PC-9 (cell line): ENCODE results near the gene GPATCH2L.

ENCODE experiments used
- CTCF ChIP-seq: fragments of 200-600 bp; sonication (generic); conservative IDR thresholded peaks from 2 replicates; pipeline ENCODE4 v1.6.1; 2017; ENCODE audit warnings: mixed run types, antibody characterized with exemption, mild to moderate bottlenecking, moderate library complexity
- EZH2 ChIP-seq: fragments of 200-600 bp; sonication (generic); IDR thresholded peaks from 2 replicates; pipeline ENCODE4 v1.8.0; 2017; ENCODE audit warnings: antibody characterized with exemption, low read depth

- TF ChIP-seq CTCF (no peak), EZH2 (no peak)
These were observed 107.5 kb downstream of the GPATCH2L start for GRCh38 chr14:76259029-76259735.
